K562 (cell line): ENCODE data around the gene CORO6. TPM values are rescaled to one million over a fixed set of nuclear protein-coding genes. Genes with fewer than 3 reads are reported as not detected.

Experiments
- ATF1 ChIP-seq, 2 experiments: fragments of 450-650 bp in 1 of 2; IDR thresholded peaks; 2 replicates each; pipeline ENCODE4 v1.6.1; 2016; ENCODE audit warnings: missing compliant biosample characterization in 1 of 2, missing genetic modification characterization in 1 of 2
- ATF4 ChIP-seq: fragments of 450-650 bp; formaldehyde crosslinking; IDR thresholded peaks from 2 replicates; pipeline ENCODE4 v1.4.0; 2022; ENCODE audit warnings: mild to moderate bottlenecking, moderate library complexity
- CBFB ChIP-seq: sonication (generic); formaldehyde crosslinking; IDR thresholded peaks from 2 replicates; pipeline ENCODE4 v1.4.0; 2020; ENCODE audit warnings: mild to moderate bottlenecking, missing genetic modification reagents
- ESRRB ChIP-seq: fragments of 250-450 bp; sonication (Bioruptor Pico); IDR thresholded peaks from 2 replicates; pipeline ENCODE4 v1.5.0; 2020; ENCODE audit warnings: mild to moderate bottlenecking, moderate library complexity, borderline replicate concordance
- HDAC2 ChIP-seq: fragments of 450-650 bp; IDR thresholded peaks from 2 replicates; pipeline ENCODE4 v1.6.1; 2016; ENCODE audit warnings: mild to moderate bottlenecking
- HDAC6 ChIP-seq: IDR thresholded peaks from 2 replicates; pipeline ENCODE4 v1.6.1; 2012; ENCODE audit warnings: low read depth, mild to moderate bottlenecking, control low read depth, inconsistent platforms, low read length, moderate library complexity
- ILF3 ChIP-seq: fragments of 450-650 bp; IDR thresholded peaks from 2 replicates; pipeline ENCODE4 v1.6.1; 2018; ENCODE audit warnings: antibody characterized with exemption, mild to moderate bottlenecking, moderate library complexity, borderline replicate concordance
- KAT2B ChIP-seq: IDR thresholded peaks from one replicate; pipeline ENCODE4 v1.6.1; 2012; ENCODE audit warnings: low read depth, mild to moderate bottlenecking, control low read depth, inconsistent platforms, low read length, moderate library complexity
- KDM4B ChIP-seq, 2 experiments: fragments of 450-650 bp in 1 of 2; sonication (generic) in 1 of 2; IDR thresholded peaks; 2 replicates each; pipeline ENCODE4 v1.6.1; 2016 to 2017; ENCODE audit warnings: borderline replicate concordance in 2 of 2, antibody characterized with exemption in 1 of 2, low read depth in 1 of 2, mild to moderate bottlenecking in 1 of 2
- NELFE ChIP-seq: IDR thresholded peaks from 2 replicates; pipeline ENCODE4 v1.6.1; 2011; ENCODE audit warnings: mild to moderate bottlenecking; ENCODE audit not compliant: insufficient read depth, insufficient read length
- NFYB ChIP-seq: IDR thresholded peaks from 2 replicates; pipeline ENCODE4 v1.6.1; 2011; ENCODE audit warnings: mild to moderate bottlenecking, moderate library complexity; ENCODE audit not compliant: insufficient read length; ENCODE audit errors: extremely low read depth
- PML ChIP-seq: IDR thresholded peaks from 2 replicates; pipeline ENCODE4 v1.6.1; 2012; ENCODE audit warnings: low read length, inconsistent platforms
- POLR2B ChIP-seq: fragments of 450-650 bp; IDR thresholded peaks from 2 replicates; pipeline ENCODE4 v1.6.1; 2018; ENCODE audit warnings: low read depth; ENCODE audit not compliant: partially characterized antibody
- PRMT5 ChIP-seq: sonication (generic); formaldehyde crosslinking; IDR thresholded peaks from 2 replicates; pipeline ENCODE4 v1.5.0; 2020; ENCODE audit warnings: missing genetic modification reagents
- PRPF4 ChIP-seq: fragments of 200-400 bp; formaldehyde crosslinking; IDR thresholded peaks from one replicate; pipeline ENCODE4 v1.6.1; 2017; ENCODE audit warnings: low read length, low read depth, mild to moderate bottlenecking; ENCODE audit not compliant: insufficient read depth, poor library complexity, severe bottlenecking
- RBFOX2 ChIP-seq: fragments of 200-400 bp; formaldehyde crosslinking; IDR thresholded peaks from 2 replicates; pipeline ENCODE4 v1.6.1; 2017; ENCODE audit warnings: low read depth, mild to moderate bottlenecking, low read length, moderate library complexity
- RBM17 ChIP-seq: fragments of 200-400 bp; formaldehyde crosslinking; IDR thresholded peaks from 2 replicates; pipeline ENCODE4 v1.6.1; 2017; ENCODE audit warnings: low read depth, mild to moderate bottlenecking, low read length, borderline replicate concordance
- SMAD2 ChIP-seq: fragments of 150-350 bp; IDR thresholded peaks from 2 replicates; pipeline ENCODE4 v1.6.1; 2014; ENCODE audit warnings: low read depth, mild to moderate bottlenecking, low read length
- SRSF9 ChIP-seq: fragments of 200-400 bp; formaldehyde crosslinking; IDR thresholded peaks from 2 replicates; pipeline ENCODE4 v1.6.1; 2017; ENCODE audit warnings: low read depth, low read length, borderline replicate concordance
- ZBTB11 ChIP-seq, 3 experiments: fragments of 200-800 bp in 1 of 3; fragments of 250-450 bp in 1 of 3; fragments of 450-650 bp in 1 of 3; sonication (Bioruptor Pico) in 1 of 3; sonication (Bioruptor generic) in 1 of 3; formaldehyde crosslinking in 1 of 3; IDR thresholded peaks; 2 replicates each; pipeline versions ENCODE4 v1.6.1 to v1.8.0; 2016 to 2022; ENCODE audit warnings: mild to moderate bottlenecking in 2 of 3, missing genetic modification characterization in 2 of 3, missing compliant biosample characterization in 1 of 3, moderate library complexity in 1 of 3
- ZBTB2 ChIP-seq: fragments of 450-650 bp; IDR thresholded peaks from 2 replicates; pipeline ENCODE4 v1.6.1; 2016; ENCODE audit warnings: antibody characterized with exemption
- ZNF140 ChIP-seq: fragments of 250-450 bp; sonication (Bioruptor Pico); IDR thresholded peaks from 2 replicates; pipeline ENCODE4 v1.8.0; 2021; ENCODE audit warnings: moderate library complexity, mild to moderate bottlenecking, inconsistent platforms
- polyA plus RNA-seq, 8 experiments: library from polyadenylated mRNA; depleted of rRNA in 4 of 8; stranded (reverse) in 5 of 8; unstranded in 3 of 8; fragments of >200 nt; fragmentation: Nextera tagmentation in 2 of 8; fragmentation: Illumina TruSeq in 1 of 8; extraction: Ambion mirVana in 2 of 8; extraction: Trizol in 1 of 8; gene quantifications; 2 replicates each; pipeline versions ENCODE4 v1.2.1 to v1.2.3, GENCODE V29; 2011 to 2014; ENCODE audit warnings: inconsistent platforms in 1 of 8, missing spikeins in 1 of 8
- total RNA-seq, 7 experiments: library from RNA; depleted of rRNA in 6 of 7; stranded (reverse); fragments of >200 nt in 6 of 7; fragmentation: Illumina TruSeq in 2 of 7; extraction: Trizol in 2 of 7; gene quantifications; 2 replicates each; pipeline versions ENCODE4 v1.2.1 to v1.2.3, GENCODE V29; 2011 to 2021; ENCODE audit warnings: low replicate concordance in 1 of 7

The CORO6 gene
- total and polyA plus RNA-seq, 9 of the 15 experiments (the other 6 are each of a cell fraction or from before 2014, with no cell fraction given) = 0.04 to 11.9 (median 2.4) TPM

GRCh38 chr17:29617481-29618271 is 5.0 kb downstream of the CORO6 start (continued):
- TF ChIP-seq ZBTB11 (CRISPR knock-in tag; IDR thresholded peaks at IDR 0.05) (no peak), HDAC2 (no peak), PRMT5 (CRISPR knock-in tag) (no peak), NFYB (no peak), RBM17 (no peak), ZBTB2 (no peak; the same call in 1 of the 2 replicates), POLR2B (no peak), NELFE (no peak), ZNF140 (CRISPR knock-in tag) (no peak), ILF3 (no peak), ATF4 (CRISPR knock-in tag) (no peak), CBFB (CRISPR knock-in tag) (peak; percentile 98), ATF1 (CRISPR knock-in tag; IDR thresholded peaks at IDR 0.05) (no peak), ATF1 (tag; IDR thresholded peaks at IDR 0.05) (0 out of 2 replicates have a peak, but pooled peaks have one; percentile 31), KAT2B (no peak), SMAD2 (no peak), PML (no peak), HDAC6 (no peak), PRPF4 (no peak), RBFOX2 (peak; percentile 83), SRSF9 (no peak), ESRRB (CRISPR knock-in tag) (no peak), KDM4B (IDR thresholded peaks at IDR 0.05; ENCODE audit: borderline replicate concordance in 2 of 2, low read depth in 1 of 2) (no peak)
